K562 (cell line): ENCODE measurements around the gene ALG12. TPM values are rescaled to one million over a fixed set of nuclear protein-coding genes. Genes with fewer than 3 reads are reported as not detected.

Experiments
- microRNA-seq: library from miRNA; unstranded; fragments of <30 nt; microRNA quantifications from one replicate; pipeline ENCODE4, GENCODE V29; 2018; ENCODE audit warnings: borderline microRNAs expressed
- polyA plus RNA-seq, 8 experiments: library from polyadenylated mRNA; depleted of rRNA in 4 of 8; stranded (reverse) in 5 of 8; unstranded in 3 of 8; fragments of >200 nt; fragmentation: Nextera tagmentation in 2 of 8; fragmentation: Illumina TruSeq in 1 of 8; extraction: Ambion mirVana in 2 of 8; extraction: Trizol in 1 of 8; gene quantifications; 2 replicates each; pipeline versions ENCODE4 v1.2.1 to v1.2.3, GENCODE V29; 2011 to 2014; ENCODE audit warnings: inconsistent platforms in 1 of 8, missing spikeins in 1 of 8
- small RNA-seq: library from RNA; depleted of rRNA; stranded (forward); fragments of <200 nt; gene quantifications from one replicate; pipeline ENCODE3, GENCODE V24; 2014
- total RNA-seq, 7 experiments: library from RNA; depleted of rRNA in 6 of 7; stranded (reverse); fragments of >200 nt in 6 of 7; fragmentation: Illumina TruSeq in 2 of 7; extraction: Trizol in 2 of 7; gene quantifications; 2 replicates each; pipeline versions ENCODE4 v1.2.1 to v1.2.3, GENCODE V29; 2011 to 2021; ENCODE audit warnings: low replicate concordance in 1 of 7

The ALG12 gene
- total and polyA plus RNA-seq, 9 of the 15 experiments (the other 6 are each of a cell fraction or from before 2014, with no cell fraction given): 0.20 to 8.5 (median 3.4) TPM

Small RNA genes lying within 50 kb of the gene (microRNA-seq; reads per million reads assigned to microRNA genes)
- 0.27 reads per million for gene MIR6821

Small RNA genes lying within 50 kb of the gene (small RNA-seq; reads per million reads assigned to genes)
- not detected for gene MIR6821

Other genes starting within 250 kb of the ALG12 start
Only the 7 nearest of the 8 such genes appear.
- 10.4 and 12.2 TPM in 2 replicates for gene BRD1, start 90.6 kb downstream of the ALG12 start, total RNA-seq (2014; rRNA removed)
- gene BRD1, start 90.6 kb downstream of the ALG12 start, total RNA-seq (2014; rRNA removed; fragmentation: Illumina TruSeq; extraction: Trizol): 5.3 and 7.4 TPM in 2 replicates
- 7.2 and 7.5 TPM in 2 replicates for gene BRD1, start 90.6 kb downstream of the ALG12 start, total RNA-seq (2015; rRNA removed; fragmentation: Illumina TruSeq; extraction: Trizol)
- 14.1 and 17.6 TPM in 2 replicates for gene BRD1, start 90.6 kb downstream of the ALG12 start, total RNA-seq (2021)
- 2.4 and 2.5 TPM in 2 replicates for gene BRD1, start 90.6 kb downstream of the ALG12 start, polyA plus RNA-seq (2011; rRNA removed)
- 5.5 and 8.7 TPM in 2 replicates for gene BRD1, start 90.6 kb downstream of the ALG12 start, polyA plus RNA-seq (2014; fragmentation: Illumina TruSeq; extraction: Trizol)
- under 1 TPM; 0.42 to 0.63 TPM for gene BRD1, start 90.6 kb downstream of the ALG12 start, polyA plus RNA-seq (2014; fragmentation: Nextera tagmentation; extraction: Ambion mirVana)
- gene BRD1, start 90.6 kb downstream of the ALG12 start, polyA plus RNA-seq (2014; rRNA removed): 8.4 and 9.9 TPM in 2 replicates
- 8.1 and 11.0 TPM in 2 replicates for gene ZBED4, start 64.6 kb downstream of the ALG12 start, total RNA-seq (2014; rRNA removed)
- 6.3 and 6.9 TPM in 2 replicates for gene ZBED4, start 64.6 kb downstream of the ALG12 start, total RNA-seq (2014; rRNA removed; fragmentation: Illumina TruSeq; extraction: Trizol)
- gene ZBED4, start 64.6 kb downstream of the ALG12 start, total RNA-seq (2015; rRNA removed; fragmentation: Illumina TruSeq; extraction: Trizol): 7.3 and 7.4 TPM in 2 replicates
- 16.0 and 16.8 TPM in 2 replicates for gene ZBED4, start 64.6 kb downstream of the ALG12 start, total RNA-seq (2021)
- 3.8 and 4.5 TPM in 2 replicates for gene ZBED4, start 64.6 kb downstream of the ALG12 start, polyA plus RNA-seq (2011; rRNA removed)
- gene ZBED4, start 64.6 kb downstream of the ALG12 start, polyA plus RNA-seq (2014; fragmentation: Illumina TruSeq; extraction: Trizol): 12.2 and 13.2 TPM in 2 replicates
- 1 to 10 TPM; 1.5 to 1.6 TPM for gene ZBED4, start 64.6 kb downstream of the ALG12 start, polyA plus RNA-seq (2014; fragmentation: Nextera tagmentation; extraction: Ambion mirVana)
- gene ZBED4, start 64.6 kb downstream of the ALG12 start, polyA plus RNA-seq (2014; rRNA removed): 7.6 and 7.8 TPM in 2 replicates
- gene CRELD2, start 196 bp upstream of the ALG12 start, total RNA-seq (2014; rRNA removed): 25.3 and 33.2 TPM in 2 replicates
- 4.9 and 6.3 TPM in 2 replicates for gene CRELD2, start 196 bp upstream of the ALG12 start, total RNA-seq (2014; rRNA removed; fragmentation: Illumina TruSeq; extraction: Trizol)
- gene CRELD2, start 196 bp upstream of the ALG12 start, total RNA-seq (2015; rRNA removed; fragmentation: Illumina TruSeq; extraction: Trizol): 10.1 and 10.7 TPM in 2 replicates
- gene CRELD2, start 196 bp upstream of the ALG12 start, total RNA-seq (2021): 19.5 and 19.8 TPM in 2 replicates
- gene CRELD2, start 196 bp upstream of the ALG12 start, polyA plus RNA-seq (2011; rRNA removed): 8.8 and 12.4 TPM in 2 replicates
- gene CRELD2, start 196 bp upstream of the ALG12 start, polyA plus RNA-seq (2014; fragmentation: Illumina TruSeq; extraction: Trizol): 6.3 and 9.3 TPM in 2 replicates
- 1 to 10 TPM in 1 of 2 experiments, under 1 TPM in 1; 0.96 to 1.5 TPM for gene CRELD2, start 196 bp upstream of the ALG12 start, polyA plus RNA-seq (2014; fragmentation: Nextera tagmentation; extraction: Ambion mirVana)
- 19.9 and 22.4 TPM in 2 replicates for gene CRELD2, start 196 bp upstream of the ALG12 start, polyA plus RNA-seq (2014; rRNA removed)
- gene PIM3, start 42.3 kb upstream of the ALG12 start, total RNA-seq (2014; rRNA removed): 37.0 and 41.1 TPM in 2 replicates
- gene PIM3, start 42.3 kb upstream of the ALG12 start, total RNA-seq (2014; rRNA removed; fragmentation: Illumina TruSeq; extraction: Trizol): 4.2 and 4.3 TPM in 2 replicates
- 11.9 and 13.8 TPM in 2 replicates for gene PIM3, start 42.3 kb upstream of the ALG12 start, total RNA-seq (2015; rRNA removed; fragmentation: Illumina TruSeq; extraction: Trizol)
- 40.5 and 41.3 TPM in 2 replicates for gene PIM3, start 42.3 kb upstream of the ALG12 start, total RNA-seq (2021)
- gene PIM3, start 42.3 kb upstream of the ALG12 start, polyA plus RNA-seq (2011; rRNA removed): 5.3 and 8.0 TPM in 2 replicates
- 4.4 and 11.4 TPM in 2 replicates for gene PIM3, start 42.3 kb upstream of the ALG12 start, polyA plus RNA-seq (2014; fragmentation: Illumina TruSeq; extraction: Trizol)
- gene PIM3, start 42.3 kb upstream of the ALG12 start, polyA plus RNA-seq (2014; fragmentation: Nextera tagmentation; extraction: Ambion mirVana): under 1 TPM; 0.24 to 0.57 TPM
- 34.1 and 35.4 TPM in 2 replicates for gene PIM3, start 42.3 kb upstream of the ALG12 start, polyA plus RNA-seq (2014; rRNA removed)
- gene IL17REL, start 94.3 kb upstream of the ALG12 start, total RNA-seq (2014; rRNA removed): 0.05 and 0.29 TPM in 2 replicates
- gene IL17REL, start 94.3 kb upstream of the ALG12 start, total RNA-seq (2014; rRNA removed; fragmentation: Illumina TruSeq; extraction: Trizol): not detected in 2 replicates
- 0.11 and 0.15 TPM in 2 replicates for gene IL17REL, start 94.3 kb upstream of the ALG12 start, total RNA-seq (2015; rRNA removed; fragmentation: Illumina TruSeq; extraction: Trizol)
- 0.22 and 0.42 TPM in 2 replicates for gene IL17REL, start 94.3 kb upstream of the ALG12 start, total RNA-seq (2021)
- gene IL17REL, start 94.3 kb upstream of the ALG12 start, polyA plus RNA-seq (2011; rRNA removed): 0.05 and 0.06 TPM in 2 replicates
- gene IL17REL, start 94.3 kb upstream of the ALG12 start, polyA plus RNA-seq (2014; fragmentation: Illumina TruSeq; extraction: Trizol): 0.08 TPM in 1 of 2 replicates, not detected in the other
- not detected for gene IL17REL, start 94.3 kb upstream of the ALG12 start, polyA plus RNA-seq (2014; fragmentation: Nextera tagmentation; extraction: Ambion mirVana)
- gene IL17REL, start 94.3 kb upstream of the ALG12 start, polyA plus RNA-seq (2014; rRNA removed): 0.08 and 0.11 TPM in 2 replicates
- not detected in 2 replicates for gene TTLL8, start 139.9 kb upstream of the ALG12 start, total RNA-seq (2014; rRNA removed)
- gene TTLL8, start 139.9 kb upstream of the ALG12 start, total RNA-seq (2014; rRNA removed; fragmentation: Illumina TruSeq; extraction: Trizol): not detected in 2 replicates
- not detected in 2 replicates for gene TTLL8, start 139.9 kb upstream of the ALG12 start, total RNA-seq (2015; rRNA removed; fragmentation: Illumina TruSeq; extraction: Trizol)
- gene TTLL8, start 139.9 kb upstream of the ALG12 start, total RNA-seq (2021): not detected in 2 replicates
- not detected in 2 replicates for gene TTLL8, start 139.9 kb upstream of the ALG12 start, polyA plus RNA-seq (2011; rRNA removed)
- gene TTLL8, start 139.9 kb upstream of the ALG12 start, polyA plus RNA-seq (2014; fragmentation: Illumina TruSeq; extraction: Trizol): not detected in 2 replicates
- gene TTLL8, start 139.9 kb upstream of the ALG12 start, polyA plus RNA-seq (2014; fragmentation: Nextera tagmentation; extraction: Ambion mirVana): not detected
- not detected in 2 replicates for gene TTLL8, start 139.9 kb upstream of the ALG12 start, polyA plus RNA-seq (2014; rRNA removed)
- gene MLC1, start 167.0 kb upstream of the ALG12 start, total RNA-seq (2014; rRNA removed): 0.24 and 0.27 TPM in 2 replicates
- gene MLC1, start 167.0 kb upstream of the ALG12 start, total RNA-seq (2014; rRNA removed; fragmentation: Illumina TruSeq; extraction: Trizol): 0.06 and 0.15 TPM in 2 replicates
- gene MLC1, start 167.0 kb upstream of the ALG12 start, total RNA-seq (2015; rRNA removed; fragmentation: Illumina TruSeq; extraction: Trizol): 0.98 and 1.1 TPM in 2 replicates
- gene MLC1, start 167.0 kb upstream of the ALG12 start, total RNA-seq (2021): 0.54 and 0.66 TPM in 2 replicates
- gene MLC1, start 167.0 kb upstream of the ALG12 start, polyA plus RNA-seq (2011; rRNA removed): 0.22 and 0.85 TPM in 2 replicates
- 0.36 and 0.39 TPM in 2 replicates for gene MLC1, start 167.0 kb upstream of the ALG12 start, polyA plus RNA-seq (2014; fragmentation: Illumina TruSeq; extraction: Trizol)
- gene MLC1, start 167.0 kb upstream of the ALG12 start, polyA plus RNA-seq (2014; fragmentation: Nextera tagmentation; extraction: Ambion mirVana): under 1 TPM; 0.06 to 0.13 TPM
- 0.38 and 0.91 TPM in 2 replicates for gene MLC1, start 167.0 kb upstream of the ALG12 start, polyA plus RNA-seq (2014; rRNA removed)